Peyer's patch (tissue), 4 donors: ENCODE results near the gene SLC35F6.

ENCODE experiments used
- CTCF ChIP-seq, 6 experiments: fragments of 450-650 bp in 4 of 6; fragments of 200-600 bp in 2 of 6; sonication (generic) in 1 of 6; IDR thresholded peaks; one replicate each; pipeline ENCODE4 v1.5.1; 2017 to 2019; ENCODE audit warnings: antibody characterized with exemption in 6 of 6, mild to moderate bottlenecking in 3 of 6, moderate library complexity in 1 of 6
- POLR2A ChIP-seq, 2 donors: fragments of 450-650 bp; IDR thresholded peaks; one replicate each; pipeline ENCODE4 v1.5.1; 2017; ENCODE audit warnings: antibody characterized with exemption in 2 of 2, mild to moderate bottlenecking in 2 of 2, moderate library complexity in 2 of 2

GRCh38 chr2:26784570-26785234, 20.6 kb downstream of the SLC35F6 start:
- TF ChIP-seq CTCF (IDR thresholded peaks at IDR 0.05) (no peak), POLR2A (IDR thresholded peaks at IDR 0.05) (no peak)
